ENCODE results near the gene SORD. TPM values are rescaled to one million over a fixed set of nuclear protein-coding genes. Genes with fewer than 3 reads are reported as not detected.
"Not testable (repeated sequence)": the region's sequence is repeated elsewhere in the genome, so short reads cannot be mapped to it uniquely, and the experiment has no call there.

The SORD gene
- total RNA-seq (2014; rRNA removed; shearing (Covaris generic)): 47.9 and 53.6 TPM in 2 replicates
- polyA plus RNA-seq (2015; cell fraction: cytosol; rRNA removed): 37.3 and 37.6 TPM in 2 replicates
- 49.2 and 61.9 TPM in 2 replicates for polyA plus RNA-seq (2015; cell fraction: nucleus; rRNA removed)

- DNase-seq (ENCODE audit: low read depth): peak; percentile 82
These were observed at the start of gene SORD for GRCh38 chr15:45022871-45023658. Gene SORD, plus strand, starts transcription at chr15:45023195. Its CDS starts 89 bp downstream, at chr15:45023284.

DNA sequence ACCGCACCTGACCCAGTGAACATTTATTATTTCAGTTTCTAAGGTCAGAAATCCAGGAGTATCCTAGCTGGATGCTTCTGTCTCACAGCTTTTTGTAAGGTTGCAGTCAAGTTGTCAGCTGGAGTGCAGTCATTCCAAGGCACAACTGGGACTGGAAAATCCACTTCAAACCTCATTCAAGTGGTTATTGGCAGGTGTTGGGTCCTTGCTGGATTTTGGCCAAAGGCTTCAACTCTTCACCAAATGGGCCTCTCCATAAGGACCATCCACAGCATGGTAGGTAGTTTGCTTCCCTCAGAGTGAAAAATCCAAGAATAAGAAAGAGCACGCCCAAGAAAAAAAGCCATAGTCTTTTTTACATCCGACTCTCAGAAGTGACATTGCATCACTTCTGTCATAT lies 46.8 kb upstream of the SORD start:
- not testable (repeated sequence) for DNase-seq (ENCODE audit: low read depth)

GRCh38 chr15:44977781-44978180 lies 45.2 kb upstream of the SORD start:
- DNase-seq (ENCODE audit: low read depth): not testable (repeated sequence)

- not testable (repeated sequence) for DNase-seq (ENCODE audit: low read depth)
These were observed 43.2 kb upstream of the SORD start for GRCh38 chr15:44979617-44980339.

GRCh38 chr15:44984144-44984543 lies 38.9 kb upstream of the SORD start:
- not testable (repeated sequence) for DNase-seq (ENCODE audit: low read depth)

DNA sequence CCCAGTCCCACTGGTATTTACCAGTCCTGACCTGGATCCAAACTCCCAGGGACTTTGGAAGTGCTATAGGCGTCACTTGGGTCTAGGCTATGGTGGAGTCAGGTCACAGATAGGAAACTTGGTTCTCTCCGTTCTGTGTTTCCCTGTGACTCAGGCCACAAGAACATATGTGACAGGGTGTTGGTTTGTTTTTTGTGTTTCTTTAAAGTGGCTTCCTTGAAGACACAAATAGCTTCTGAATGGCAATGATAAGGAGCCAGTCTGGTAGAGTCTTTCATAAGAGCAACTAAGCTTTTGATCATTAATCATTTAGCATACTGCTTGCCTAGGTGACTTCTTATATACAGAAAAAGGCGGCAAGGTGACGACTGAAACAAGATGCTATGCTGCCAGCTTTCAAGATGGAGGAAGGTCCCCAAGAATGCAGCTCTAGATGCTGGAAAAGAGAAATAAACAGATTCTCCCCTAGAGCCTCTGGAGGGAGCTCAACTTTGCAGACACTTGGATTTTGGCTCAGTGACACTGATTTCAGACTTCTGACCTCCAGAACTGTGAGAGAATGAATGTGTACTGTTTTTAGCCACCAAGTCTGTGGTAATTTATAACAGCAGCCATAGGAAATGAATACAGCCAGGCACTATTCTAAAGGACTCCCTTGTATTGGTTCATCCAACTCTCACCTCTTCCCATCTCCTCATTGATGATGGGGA lies 36.5 kb upstream of the SORD start:
- DNase-seq (ENCODE audit: low read depth): not testable (repeated sequence)

DNA sequence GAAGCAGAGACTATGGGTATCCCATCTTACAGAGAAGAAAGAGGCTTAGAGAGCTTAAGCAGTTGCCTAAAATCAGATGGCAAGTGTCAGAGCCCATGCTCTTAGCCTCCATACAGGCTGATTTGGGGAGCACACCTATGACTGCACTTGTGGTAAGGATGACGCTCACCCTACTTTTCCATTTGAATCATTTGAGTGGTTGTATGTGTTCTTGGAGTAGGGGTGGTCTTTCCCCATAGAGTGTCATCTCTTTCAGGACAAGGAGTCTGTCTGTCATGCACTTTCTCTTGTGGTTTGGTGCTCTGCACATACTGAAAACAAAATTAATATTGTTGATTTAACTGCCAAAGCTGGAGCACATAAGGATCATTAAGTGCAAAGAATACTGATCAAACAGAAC lies 35.3 kb upstream of the SORD start:
- not testable (repeated sequence) for DNase-seq (ENCODE audit: low read depth)

DNA sequence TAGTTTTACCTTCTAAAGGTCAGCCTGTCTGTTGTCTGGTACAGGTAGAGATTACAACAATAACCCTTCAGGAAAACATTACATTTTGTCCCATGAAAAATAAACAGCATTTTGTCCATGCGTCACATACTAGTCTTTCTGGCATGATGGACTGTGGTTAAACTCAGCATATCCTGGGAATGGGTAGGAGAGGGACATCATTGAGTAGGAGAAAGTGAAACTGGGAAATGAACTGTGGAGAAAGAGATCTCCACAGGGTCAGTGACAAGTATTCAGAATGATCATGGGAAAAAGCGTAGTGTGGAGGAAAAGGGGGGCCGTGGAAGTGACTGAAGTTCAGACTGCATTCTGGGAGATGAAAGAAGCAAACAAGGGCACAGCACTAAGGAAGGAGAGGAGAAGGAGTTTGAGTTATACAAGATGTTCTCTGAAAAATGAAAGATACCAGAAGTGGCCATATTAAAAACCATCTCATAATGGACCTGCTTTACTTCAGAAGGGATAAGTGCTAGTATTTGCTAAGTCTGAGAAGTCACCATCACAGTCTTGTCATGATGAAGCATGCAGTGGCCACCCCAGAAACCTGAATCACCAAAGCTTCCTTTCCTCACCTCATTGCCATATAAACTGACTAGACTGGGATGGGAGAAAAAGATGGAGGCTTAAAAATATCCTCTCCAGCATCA lies 34.7 kb upstream of the SORD start:
- not testable (repeated sequence) for DNase-seq (ENCODE audit: low read depth)

DNA sequence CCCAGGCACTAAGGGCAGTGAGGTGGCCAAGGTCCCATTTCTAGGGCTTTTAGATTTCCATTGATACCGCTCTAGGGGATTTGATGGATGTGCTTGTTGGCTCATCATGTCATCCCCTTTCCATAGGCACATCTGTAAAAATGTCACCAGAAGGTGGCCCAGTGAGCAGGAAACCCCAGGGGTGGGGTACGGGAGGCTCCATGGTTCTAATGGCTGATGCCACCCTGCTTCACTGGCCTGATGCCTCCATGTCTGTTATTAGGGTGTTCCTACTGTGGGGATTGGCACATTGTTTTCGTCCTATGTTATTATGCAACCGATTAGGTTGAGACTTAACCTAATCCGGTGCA lies 34.1 kb upstream of the SORD start:
- not testable (repeated sequence) for DNase-seq (ENCODE audit: low read depth)

GRCh38 chr15:44997632-44998031 lies 25.4 kb upstream of the SORD start:
- not testable (repeated sequence) for DNase-seq (ENCODE audit: low read depth)

- DNase-seq (ENCODE audit: low read depth): no peak
These were observed 23.9 kb upstream of the SORD start for GRCh38 chr15:44999105-44999504.

DNA sequence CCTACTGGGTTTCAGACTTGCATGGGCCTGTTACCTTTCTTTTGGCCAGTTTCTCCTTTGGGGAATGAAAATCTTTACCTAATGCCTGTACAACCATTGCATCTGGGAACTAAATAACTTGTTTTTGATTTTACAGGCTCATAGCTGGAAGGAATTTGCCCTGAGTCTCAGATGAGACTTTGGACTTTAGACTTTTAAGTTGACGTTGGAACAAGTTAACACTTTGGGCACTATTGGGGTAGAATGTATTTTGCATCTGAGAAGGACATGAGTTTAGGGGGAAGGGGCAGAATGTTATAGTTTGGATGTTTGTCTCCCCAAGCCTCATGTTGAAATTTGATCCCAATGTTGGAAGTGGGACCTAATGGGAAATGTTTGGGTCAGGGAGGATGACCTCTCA lies 21.8 kb upstream of the SORD start:
- not testable (repeated sequence) for DNase-seq (ENCODE audit: low read depth)

- not testable (repeated sequence) for DNase-seq (ENCODE audit: low read depth)
These were observed 19.1 kb upstream of the SORD start for GRCh38 chr15:45003731-45004410.

DNA sequence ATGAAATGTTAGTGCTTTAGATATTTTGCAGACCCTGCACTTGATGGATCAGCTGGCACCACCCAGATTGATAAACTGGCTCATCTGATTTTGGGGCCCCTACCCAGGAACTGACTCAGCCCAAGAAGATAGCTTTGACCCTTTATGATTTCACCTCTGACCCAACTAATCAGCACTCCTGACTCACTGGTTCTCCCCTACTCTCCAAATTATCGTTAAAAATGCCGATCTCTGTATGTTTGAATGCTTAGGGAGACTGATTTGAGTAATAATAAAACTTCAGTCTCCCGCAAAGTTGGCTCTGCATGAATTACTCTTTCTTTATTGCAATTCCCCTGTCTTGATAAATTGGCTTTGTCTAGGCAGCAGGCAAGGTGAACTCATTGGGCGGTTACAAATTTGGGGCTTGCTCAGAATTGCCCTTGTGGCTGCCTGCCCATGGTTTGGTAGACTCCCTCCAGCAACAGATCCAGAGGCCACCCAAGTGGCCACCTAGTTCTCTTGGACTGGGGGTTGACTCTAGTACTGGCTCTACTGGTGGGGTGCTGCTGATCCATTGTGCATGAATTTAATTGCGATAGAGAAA lies 18.3 kb upstream of the SORD start:
- not testable (repeated sequence) for DNase-seq (ENCODE audit: low read depth)

DNA sequence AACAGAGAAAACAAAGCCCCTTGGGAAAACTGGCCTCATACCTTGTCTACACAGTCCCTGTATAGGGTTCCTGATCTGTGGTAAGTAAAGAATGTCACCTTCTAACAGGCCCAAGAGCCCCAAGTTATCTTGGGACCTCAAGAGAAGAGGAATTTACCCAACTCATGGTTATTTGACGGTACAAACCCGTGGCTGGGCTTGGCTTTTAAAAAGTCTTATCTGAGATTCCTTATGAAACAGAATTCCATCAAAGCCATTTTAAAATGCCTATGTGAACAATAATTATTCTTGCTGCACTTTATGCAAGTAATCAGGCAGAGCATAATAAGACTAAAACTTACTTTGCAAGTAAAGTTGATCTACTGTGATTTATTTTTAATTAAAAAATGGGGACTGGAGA lies 13.9 kb upstream of the SORD start:
- DNase-seq (ENCODE audit: low read depth): no peak

- not testable (repeated sequence) for DNase-seq (ENCODE audit: low read depth)
These were observed 7.9 kb upstream of the SORD start for GRCh38 chr15:45015114-45015513.

DNA sequence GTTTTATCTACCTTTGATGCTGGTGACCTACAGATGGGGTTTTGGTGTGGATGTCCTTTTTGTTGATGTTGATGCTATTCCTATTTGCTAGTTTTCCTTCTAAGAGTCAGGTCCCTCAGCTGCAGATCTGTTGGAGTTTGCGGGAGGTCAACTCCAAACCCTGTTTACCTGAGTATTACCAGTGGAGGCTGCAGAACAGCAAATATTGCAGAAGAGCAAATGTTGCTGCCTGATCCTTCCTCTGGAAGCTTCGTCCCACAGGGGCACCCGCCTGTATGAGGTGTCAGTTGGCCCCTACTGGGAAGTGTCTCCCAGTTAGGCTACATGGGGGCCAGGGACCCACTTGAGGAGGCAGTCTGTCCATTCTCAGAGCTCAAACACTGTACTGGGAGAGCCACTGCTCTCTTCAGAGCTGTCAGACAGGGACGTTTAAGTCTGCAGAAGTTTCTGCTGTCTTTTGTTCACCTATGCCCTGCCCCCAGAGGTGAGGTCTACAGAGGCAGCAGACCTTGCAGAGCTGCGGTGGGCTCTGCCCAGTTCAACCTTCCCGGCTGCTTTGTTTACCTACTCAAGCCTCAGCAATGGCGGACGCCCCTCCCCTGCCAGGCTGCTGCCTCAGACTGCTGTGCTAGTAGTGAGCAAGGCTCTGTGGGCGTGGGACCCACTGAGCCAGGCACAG lies 2.6 kb upstream of the SORD start:
- DNase-seq (ENCODE audit: low read depth): not testable (repeated sequence)

GRCh38 chr15:45020901-45021259 lies 2.1 kb upstream of the SORD start:
- not testable (repeated sequence) for DNase-seq (ENCODE audit: low read depth)

DNA sequence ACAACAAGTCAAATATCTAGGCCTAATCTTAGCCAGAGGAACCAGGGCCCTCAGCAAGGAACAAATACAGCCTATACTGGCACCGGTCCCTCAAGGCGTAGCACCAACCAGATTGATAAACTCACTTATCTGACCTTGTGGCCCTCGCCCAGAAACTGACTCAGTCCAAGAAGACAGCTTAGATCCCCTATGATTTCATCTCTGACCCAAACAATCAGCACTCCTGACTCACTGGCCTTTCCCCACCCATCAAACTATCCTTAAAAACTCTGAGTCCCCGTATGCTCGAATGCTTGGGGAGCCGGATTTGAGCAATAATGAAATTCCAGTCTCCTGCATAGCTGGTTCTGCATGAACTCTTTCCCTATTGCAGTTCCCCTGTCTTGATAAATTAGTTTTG lies 1.6 kb upstream of the SORD start:
- DNase-seq (ENCODE audit: low read depth): no peak
